Activated CD8-positive, alpha-beta memory T cell treated with anti-CD3 and anti-CD28 coated beads, Interleukin-2, amount 10 ng/mL, durations not matched to agents 7 days and 5 days (primary cell): ENCODE measurements around the gene USH1C. TPM values are rescaled to one million over a fixed set of nuclear protein-coding genes. Genes with fewer than 3 reads are reported as not detected.

Source experiments
- ATAC-seq: fragments of 150-1000 bp; cut with Tn5 transposase; one replicate; pipeline ENCODE4 v1.10.0; 2021; ENCODE audit warnings: moderate library complexity
- CTCF ChIA-PET: fragments of 350-600 bp; sonication (Branson Sonifier 250); formaldehyde crosslinking; loops from one replicate; lab custom pipeline; 2021; ENCODE audit warnings: antibody characterized with exemption; lab: Charles Lee
- DNase-seq: peaks from one replicate; pipeline ENCODE4 v3.0.0-alpha.2; 2020
- H3K27ac Mint-ChIP-seq: one replicate; pipeline ENCODE4 v1.8.0; 2021; ENCODE audit warnings: mild to moderate bottlenecking, mixed read lengths
- H3K27me3 Mint-ChIP-seq: one replicate; pipeline ENCODE4 v1.8.0; 2021; ENCODE audit warnings: mixed read lengths
- H3K36me3 Mint-ChIP-seq: one replicate; pipeline ENCODE4 v1.8.0; 2021; ENCODE audit warnings: mild to moderate bottlenecking, mixed read lengths
- H3K4me1 Mint-ChIP-seq: one replicate; pipeline ENCODE4 v1.8.0; 2021; ENCODE audit warnings: mixed read lengths
- H3K4me3 Mint-ChIP-seq: one replicate; pipeline ENCODE4 v1.8.0; 2021; ENCODE audit warnings: mild to moderate bottlenecking, moderate library complexity, mixed read lengths
- H3K9me3 Mint-ChIP-seq: one replicate; pipeline ENCODE4 v1.8.0; 2022; ENCODE audit warnings: low read depth, mixed read lengths
- total RNA-seq, 2 experiments: library from RNA; stranded (reverse); gene quantifications; one replicate each; pipeline ENCODE4 v1.2.3, GENCODE V29; 2021

USH1C gene
- total RNA-seq, 2 experiments from 2014 or later: not detected

GRCh38 chr11:17533778-17534415 lies 10.3 kb downstream of the USH1C start:
- no peak overlapping the region for H3K27ac Mint-ChIP-seq
- H3K9me3 Mint-ChIP-seq: no peaks in the 10 kb centered on the region
- H3K27me3 Mint-ChIP-seq: peaks cover 24% of the 10 kb centered on the region
- CTCF ChIA-PET: no interaction called here
- H3K4me1 Mint-ChIP-seq: no peaks in the 10 kb centered on the region
- no peak overlapping the region for H3K4me3 Mint-ChIP-seq
- no peaks in the 10 kb centered on the region for H3K36me3 Mint-ChIP-seq
- DNase-seq (no peak), ATAC-seq (no peak)

GRCh38 chr11:17533341-17533740 lies 10.9 kb downstream of the USH1C start:
- Mint-ChIP-seq H3K27ac (no peak overlapping the region), H3K4me1 (no peaks in the 10 kb centered on the region), H3K9me3 (no peaks in the 10 kb centered on the region), H3K27me3 (peaks cover 24% of the 10 kb centered on the region), H3K36me3 (no peaks in the 10 kb centered on the region), H3K4me3 (no peak overlapping the region)
- ATAC-seq: no peak
- CTCF ChIA-PET: no interaction called here
- DNase-seq: no peak

GRCh38 chr11:17532784-17533183 lies 11.4 kb downstream of the USH1C start:
- Mint-ChIP-seq H3K27ac (no peak overlapping the region), H3K9me3 (no peaks in the 10 kb centered on the region), H3K4me1 (no peaks in the 10 kb centered on the region), H3K4me3 (no peak overlapping the region), H3K27me3 (peaks cover 22% of the 10 kb centered on the region), H3K36me3 (no peaks in the 10 kb centered on the region)
- CTCF ChIA-PET: no interaction called here
- ATAC-seq (no peak), DNase-seq (no peak)

GRCh38 chr11:17531636-17532113 lies 12.5 kb downstream of the USH1C start:
- CTCF ChIA-PET: interaction anchor here (0.8 kb wide), 1 partner anchor 147 kb away, joined by 4 read pairs; no protein-coding TSS in a partner anchor
- peaks cover 16% of the 10 kb centered on the region for H3K27me3 Mint-ChIP-seq
- ATAC-seq: no peak

GRCh38 chr11:17531071-17531600 lies 13.1 kb downstream of the USH1C start:
- DNase-seq (no peak), ATAC-seq (no peak)
- Mint-ChIP-seq H3K27ac (no peak overlapping the region), H3K36me3 (no peaks in the 10 kb centered on the region), H3K4me3 (no peak overlapping the region), H3K4me1 (no peaks in the 10 kb centered on the region), H3K27me3 (peaks cover 13% of the 10 kb centered on the region), H3K9me3 (no peaks in the 10 kb centered on the region)
- CTCF ChIA-PET: interaction anchor here (0.8 kb wide), 1 partner anchor 147 kb away, joined by 4 read pairs; no protein-coding TSS in a partner anchor

More at GRCh38 chr11:17531636-17532113, 12.5 kb downstream of the USH1C start:
- no peaks in the 10 kb centered on the region for H3K36me3 Mint-ChIP-seq
- DNase-seq: no peak
- no peaks in the 10 kb centered on the region for H3K9me3 Mint-ChIP-seq
- H3K4me3 Mint-ChIP-seq: no peak overlapping the region
- H3K27ac Mint-ChIP-seq: no peak overlapping the region
- no peaks in the 10 kb centered on the region for H3K4me1 Mint-ChIP-seq

GRCh38 chr11:17529844-17530185 lies 14.4 kb downstream of the USH1C start:
- no peaks in the 10 kb centered on the region for H3K9me3 Mint-ChIP-seq
- CTCF ChIA-PET: interaction anchor here (1.3 to 3.4 kb wide), 2 partner anchors 147 to 299 kb away, joined by 3 to 38 read pairs; no protein-coding TSS in a partner anchor
- peaks cover 13% of the 10 kb centered on the region for H3K27me3 Mint-ChIP-seq
- ATAC-seq: no peak
- H3K4me1 Mint-ChIP-seq: no peaks in the 10 kb centered on the region
- H3K27ac Mint-ChIP-seq: no peak overlapping the region
- DNase-seq: no peak
- H3K4me3 Mint-ChIP-seq: no peak overlapping the region
- H3K36me3 Mint-ChIP-seq: no peaks in the 10 kb centered on the region

GRCh38 chr11:17528906-17529843 lies 15.0 kb downstream of the USH1C start:
- H3K4me3 Mint-ChIP-seq: no peak overlapping the region
- no peaks in the 10 kb centered on the region for H3K4me1 Mint-ChIP-seq
- no peak overlapping the region for H3K27ac Mint-ChIP-seq
- no peaks in the 10 kb centered on the region for H3K9me3 Mint-ChIP-seq
- ATAC-seq: no peak
- H3K36me3 Mint-ChIP-seq: no peaks in the 10 kb centered on the region
- CTCF ChIA-PET: interaction anchor here (1.0 to 3.4 kb wide), 10 partner anchors 9 to 590 kb away, joined by 3 to 38 read pairs (median 6); no protein-coding TSS in a partner anchor
- no peak for DNase-seq
- peaks cover 13% of the 10 kb centered on the region for H3K27me3 Mint-ChIP-seq

- CTCF ChIA-PET: interaction anchor here (0.9 to 3.4 kb wide), 18 partner anchors 8 to 589 kb away, joined by 3 to 38 read pairs (median 5); partner anchors contain the start of gene KCNJ11
- Mint-ChIP-seq H3K27ac (no peak overlapping the region), H3K4me3 (no peak overlapping the region), H3K4me1 (no peaks in the 10 kb centered on the region), H3K36me3 (no peaks in the 10 kb centered on the region), H3K27me3 (peaks cover 13% of the 10 kb centered on the region), H3K9me3 (no peaks in the 10 kb centered on the region)
- DNase-seq (peak; percentile 53), ATAC-seq (peak; percentile 87)
Measured at GRCh38 chr11:17528181-17528691, 16.0 kb downstream of the USH1C start.

- Mint-ChIP-seq H3K9me3 (no peaks in the 10 kb centered on the region), H3K27me3 (peaks cover 12% of the 10 kb centered on the region), H3K4me1 (no peaks in the 10 kb centered on the region), H3K27ac (no peak overlapping the region), H3K4me3 (no peak overlapping the region), H3K36me3 (no peaks in the 10 kb centered on the region)
- CTCF ChIA-PET: interaction anchor here (0.9 to 3.4 kb wide), 17 partner anchors 8 to 305 kb away, joined by 3 to 38 read pairs (median 5); partner anchors contain the start of gene KCNJ11
- no peak for ATAC-seq
- no peak for DNase-seq
Measured at GRCh38 chr11:17527628-17527995, 16.6 kb downstream of the USH1C start.

- Mint-ChIP-seq H3K4me1 (no peaks in the 10 kb centered on the region), H3K9me3 (no peaks in the 10 kb centered on the region)
- CTCF ChIA-PET: interaction anchor here (1.4 to 3.4 kb wide), 9 partner anchors 7 to 297 kb away, joined by 4 to 38 read pairs (median 6); partner anchors contain the start of gene KCNJ11
Measured at GRCh38 chr11:17526931-17527627, 17.1 kb downstream of the USH1C start.

GRCh38 chr11:17526326-17526725 lies 17.9 kb downstream of the USH1C start:
- ATAC-seq (no peak), DNase-seq (no peak)
- Mint-ChIP-seq H3K4me3 (no peak overlapping the region), H3K27ac (no peak overlapping the region), H3K4me1 (no peaks in the 10 kb centered on the region), H3K9me3 (no peaks in the 10 kb centered on the region), H3K36me3 (no peaks in the 10 kb centered on the region), H3K27me3 (peaks cover 10% of the 10 kb centered on the region)
- CTCF ChIA-PET: no interaction called here

More at GRCh38 chr11:17526931-17527627, 17.1 kb downstream of the USH1C start:
- Mint-ChIP-seq H3K27ac (no peak overlapping the region), H3K36me3 (no peaks in the 10 kb centered on the region), H3K4me3 (no peak overlapping the region), H3K27me3 (peaks cover 10% of the 10 kb centered on the region)
- DNase-seq (no peak), ATAC-seq (no peak)

- Mint-ChIP-seq H3K36me3 (no peaks in the 10 kb centered on the region), H3K27ac (no peak overlapping the region), H3K4me1 (no peaks in the 10 kb centered on the region), H3K27me3 (peaks cover 10% of the 10 kb centered on the region), H3K9me3 (no peaks in the 10 kb centered on the region), H3K4me3 (no peak overlapping the region)
- DNase-seq: no peak
- ATAC-seq: no peak
- CTCF ChIA-PET: no interaction called here
Measured at GRCh38 chr11:17525570-17525969, 18.6 kb downstream of the USH1C start.
